MV-4-11 (cell line): Measurements from ENCODE around the gene HOXA9.

ENCODE experiments used
- DNase-seq: peaks from one replicate; lab custom pipeline; 2025; lab: John Stamatoyannopoulos, UW

HOXA9 gene

GRCh38 chr7:27124902-27125689 lies 40.2 kb downstream of the HOXA9 start:
- DNase-seq, result no peak

- DNase-seq, result no peak
These were observed 41.0 kb downstream of the HOXA9 start for GRCh38 chr7:27124096-27124901.

- no peak for DNase-seq
These were observed 41.8 kb downstream of the HOXA9 start for GRCh38 chr7:27123477-27124053.

GRCh38 chr7:27123007-27123476 lies 42.3 kb downstream of the HOXA9 start:
- no peak for DNase-seq

GRCh38 chr7:27122077-27122910 lies 43.0 kb downstream of the HOXA9 start:
- DNase-seq, result peak; percentile 3

- DNase-seq, result no peak
These were observed 43.7 kb downstream of the HOXA9 start for GRCh38 chr7:27121684-27122076.

- DNase-seq, result no peak
These were observed 45.9 kb downstream of the HOXA9 start for GRCh38 chr7:27119412-27119911.

- no peak for DNase-seq
These were observed 46.8 kb downstream of the HOXA9 start for GRCh38 chr7:27118580-27118979.

- DNase-seq, result peak; percentile 31
These were observed 47.3 kb downstream of the HOXA9 start for GRCh38 chr7:27117887-27118491.

GRCh38 chr7:27116962-27117886 lies 48.1 kb downstream of the HOXA9 start:
- no peak for DNase-seq

GRCh38 chr7:27116031-27116961 lies 49.0 kb downstream of the HOXA9 start:
- DNase-seq, result no peak

- DNase-seq, result no peak
These were observed 49.9 kb downstream of the HOXA9 start for GRCh38 chr7:27115221-27116026.

GRCh38 chr7:27114881-27115220 lies 50.5 kb downstream of the HOXA9 start:
- no peak for DNase-seq

GRCh38 chr7:27113991-27114769 lies 51.2 kb downstream of the HOXA9 start:
- no peak for DNase-seq

- no peak for DNase-seq
These were observed 52.1 kb downstream of the HOXA9 start for GRCh38 chr7:27112955-27113949.
